Measurements from ENCODE around the gene LSP1. TPM values are rescaled to one million over a fixed set of nuclear protein-coding genes. Genes with fewer than 3 reads are reported as not detected.

The LSP1 gene
- total and polyA plus RNA-seq, 2 of the 4 experiments (the other 2 are of a cell fraction): not detected

DNA sequence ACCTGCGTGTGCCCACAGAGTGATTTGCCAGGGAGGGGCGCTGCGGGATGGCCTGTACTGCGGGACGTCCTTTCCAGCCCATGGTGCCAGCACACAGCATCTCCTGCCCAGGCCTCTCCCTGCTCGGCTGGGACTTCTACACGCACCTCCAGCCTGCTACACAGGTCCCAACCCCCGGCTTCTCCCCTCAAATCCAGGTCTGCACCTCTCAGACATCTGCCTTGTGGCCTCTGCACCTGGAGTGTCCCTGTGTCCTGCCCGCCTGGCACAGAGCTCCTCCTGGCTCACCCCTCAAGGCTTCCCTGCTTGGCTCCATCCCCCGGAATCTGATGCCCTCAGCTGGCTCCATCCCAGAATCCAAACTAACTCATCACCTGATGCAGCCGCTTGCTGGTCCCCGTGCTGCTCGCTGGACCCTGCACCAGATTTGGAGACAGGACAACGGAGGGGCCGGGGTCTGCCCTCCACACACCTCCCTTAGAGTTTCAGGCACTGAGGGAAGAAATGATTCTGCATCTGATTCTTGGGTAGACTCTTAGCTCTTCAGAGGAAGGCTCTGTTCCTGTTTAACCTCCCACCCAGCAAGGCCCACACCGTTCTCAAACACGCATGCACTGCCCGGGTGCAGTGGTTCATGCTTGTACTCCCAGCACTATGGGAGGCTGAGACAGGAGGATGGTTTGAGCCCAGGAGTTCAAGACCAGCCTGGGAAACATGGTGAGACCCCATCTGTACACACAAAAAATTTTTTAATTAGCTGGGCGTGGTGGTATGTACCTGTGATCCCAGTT, 4.0 kb upstream of the LSP1 start:
- in situ Hi-C loops (cut with MboI; ENCODE audit: low sequenced_read_pairs): no loop called here
- CTCF ChIA-PET: interaction anchor here (0.6 to 0.7 kb wide), 2 partner anchors 196 to 352 kb away, joined by 4 to 8 read pairs; no protein-coding TSS in a partner anchor

More for the DNA sequence above, 4.0 kb upstream of the LSP1 start:
- H2AK5ac ChIP-seq (ENCODE audit: low read depth, low read length): no peak overlapping the region
- H4K91ac ChIP-seq (ENCODE audit: insufficient read depth, low read depth, low read length): no peak overlapping the region
- no peak overlapping the region for H3K9ac ChIP-seq (ENCODE audit: low read depth, low read length)
- H4K20me1 ChIP-seq (ENCODE audit: insufficient read depth, low read length): no peaks in the 10 kb centered on the region
- H3K56ac ChIP-seq (ENCODE audit: extremely low read depth, insufficient read depth, low read length): no peak overlapping the region
- DNase-seq: no peak
- 69% methylated on average over 10 of the region's 19 CpGs; no CpG with 5 or more reads in 1 of the 2 experiments for WGBS, 2 experiments (ENCODE audit: extremely low coverage in 2 of 2, insufficient read length in 1 of 2)
- H3K23ac ChIP-seq (ENCODE audit: low read depth, low read length): no peak overlapping the region
- H2BK20ac ChIP-seq (ENCODE audit: low read depth, low read length): no peak overlapping the region
- H3K4me3 ChIP-seq (ENCODE audit: insufficient read depth, low read depth, low read length): no peak overlapping the region
- TF ChIP-seq RAD21 (IDR thresholded peaks at IDR 0.05; ENCODE audit: low read length) (no peak), CEBPB (IDR thresholded peaks at IDR 0.05; ENCODE audit: low read depth, low read length) (no peak), MXI1 (IDR thresholded peaks at IDR 0.05; ENCODE audit: borderline replicate concordance, low read depth, low read length) (no peak), MAFK (IDR thresholded peaks at IDR 0.05; ENCODE audit: low read depth, low read length) (no peak), RCOR1 (IDR thresholded peaks at IDR 0.05; ENCODE audit: insufficient replicate concordance, low read length) (no peak), MAZ (IDR thresholded peaks at IDR 0.05; ENCODE audit: borderline replicate concordance, low read depth, low read length) (no peak), CHD1 (IDR thresholded peaks at IDR 0.05; ENCODE audit: low read depth, low read length) (no peak), FOS (IDR thresholded peaks at IDR 0.05; ENCODE audit: low read depth, low read length) (no peak), BHLHE40 (IDR thresholded peaks at IDR 0.05; ENCODE audit: low read depth, low read length) (no peak), RFX5 (IDR thresholded peaks at IDR 0.05; ENCODE audit: low read depth, low read length) (no peak), SMC3 (IDR thresholded peaks at IDR 0.05; ENCODE audit: low read depth, low read length) (no peak), NFE2L2 (IDR thresholded peaks at IDR 0.05; ENCODE audit: low read depth, low read length) (no peak)
- TF ChIP-seq, protein P1, sequence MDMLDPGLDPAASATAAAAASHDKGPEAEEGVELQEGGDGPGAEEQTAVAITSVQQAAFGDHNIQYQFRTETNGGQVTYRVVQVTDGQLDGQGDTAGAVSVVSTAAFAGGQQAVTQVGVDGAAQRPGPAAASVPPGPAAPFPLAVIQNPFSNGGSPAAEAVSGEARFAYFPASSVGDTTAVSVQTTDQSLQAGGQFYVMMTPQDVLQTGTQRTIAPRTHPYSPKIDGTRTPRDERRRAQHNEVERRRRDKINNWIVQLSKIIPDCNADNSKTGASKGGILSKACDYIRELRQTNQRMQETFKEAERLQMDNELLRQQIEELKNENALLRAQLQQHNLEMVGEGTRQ (IDR thresholded peaks at IDR 0.05; ENCODE audit: low read depth, low read length): no peak
- TF ChIP-seq, protein P2, sequence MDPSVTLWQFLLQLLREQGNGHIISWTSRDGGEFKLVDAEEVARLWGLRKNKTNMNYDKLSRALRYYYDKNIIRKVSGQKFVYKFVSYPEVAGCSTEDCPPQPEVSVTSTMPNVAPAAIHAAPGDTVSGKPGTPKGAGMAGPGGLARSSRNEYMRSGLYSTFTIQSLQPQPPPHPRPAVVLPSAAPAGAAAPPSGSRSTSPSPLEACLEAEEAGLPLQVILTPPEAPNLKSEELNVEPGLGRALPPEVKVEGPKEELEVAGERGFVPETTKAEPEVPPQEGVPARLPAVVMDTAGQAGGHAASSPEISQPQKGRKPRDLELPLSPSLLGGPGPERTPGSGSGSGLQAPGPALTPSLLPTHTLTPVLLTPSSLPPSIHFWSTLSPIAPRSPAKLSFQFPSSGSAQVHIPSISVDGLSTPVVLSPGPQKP (IDR thresholded peaks at IDR 0.05; ENCODE audit: borderline replicate concordance, low read depth, low read length): no peak
- TF ChIP-seq, protein P3, sequence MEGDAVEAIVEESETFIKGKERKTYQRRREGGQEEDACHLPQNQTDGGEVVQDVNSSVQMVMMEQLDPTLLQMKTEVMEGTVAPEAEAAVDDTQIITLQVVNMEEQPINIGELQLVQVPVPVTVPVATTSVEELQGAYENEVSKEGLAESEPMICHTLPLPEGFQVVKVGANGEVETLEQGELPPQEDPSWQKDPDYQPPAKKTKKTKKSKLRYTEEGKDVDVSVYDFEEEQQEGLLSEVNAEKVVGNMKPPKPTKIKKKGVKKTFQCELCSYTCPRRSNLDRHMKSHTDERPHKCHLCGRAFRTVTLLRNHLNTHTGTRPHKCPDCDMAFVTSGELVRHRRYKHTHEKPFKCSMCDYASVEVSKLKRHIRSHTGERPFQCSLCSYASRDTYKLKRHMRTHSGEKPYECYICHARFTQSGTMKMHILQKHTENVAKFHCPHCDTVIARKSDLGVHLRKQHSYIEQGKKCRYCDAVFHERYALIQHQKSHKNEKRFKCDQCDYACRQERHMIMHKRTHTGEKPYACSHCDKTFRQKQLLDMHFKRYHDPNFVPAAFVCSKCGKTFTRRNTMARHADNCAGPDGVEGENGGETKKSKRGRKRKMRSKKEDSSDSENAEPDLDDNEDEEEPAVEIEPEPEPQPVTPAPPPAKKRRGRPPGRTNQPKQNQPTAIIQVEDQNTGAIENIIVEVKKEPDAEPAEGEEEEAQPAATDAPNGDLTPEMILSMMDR (conservative IDR thresholded peaks at IDR 0.05; ENCODE audit: low read depth, low read length): no peak
- POLR2A ChIA-PET (ENCODE audit: unreplicated experiment): no interaction called here
- H3K4me2 ChIP-seq (ENCODE audit: low read depth, low read length): no peak overlapping the region
- ATAC-seq (ENCODE audit: low read depth): no peak
- no peaks in the 10 kb centered on the region for H3K4me1 ChIP-seq (ENCODE audit: control insufficient read depth, insufficient read depth, low read length)
- no peaks in the 10 kb centered on the region for H3K9me1 ChIP-seq (ENCODE audit: insufficient read depth, low read length)
- H3K9me3 ChIP-seq (ENCODE audit: control insufficient read depth, insufficient read depth, low read length): no peaks in the 10 kb centered on the region
- H4K5ac ChIP-seq (ENCODE audit: low read depth, low read length): no peak overlapping the region
- no peak overlapping the region for H2AK9ac ChIP-seq (replicated peaks; ENCODE audit: low read depth, low read length, poor library complexity)
- dilution Hi-C loops (cut with HindIII; ENCODE audit: low sequenced_read_pairs, unreplicated experiment) (no loop called here), intact Hi-C loops (cut with micrococcal nuclease) (no loop called here)
- no peak overlapping the region for H3K4ac ChIP-seq (ENCODE audit: low read depth, low read length)
- H3K79me1 ChIP-seq (ENCODE audit: low read depth in 1 of 2, low read length in 2 of 2): no peaks in the 10 kb centered on the region
- no peak overlapping the region for H3K27ac ChIP-seq (ENCODE audit: insufficient read depth, low read length)
- no TSS peak for BruUV-seq (replicated peaks)
- H2BK5ac ChIP-seq (ENCODE audit: low read depth, low read length, poor library complexity, severe bottlenecking): no peak overlapping the region
- no peak overlapping the region for H2AFZ ChIP-seq (replicated peaks; ENCODE audit: low read length, poor library complexity)
- no peak overlapping the region for H3K18ac ChIP-seq (ENCODE audit: low read depth, low read length)
- no peak overlapping the region for H4K8ac ChIP-seq (ENCODE audit: low read depth in 2 of 2, low read length in 2 of 2)
- no peaks in the 10 kb centered on the region for H3K36me3 ChIP-seq (ENCODE audit: control insufficient read depth, insufficient read depth, low read length)
- H2BK120ac ChIP-seq (ENCODE audit: low read depth, low read length): no peak overlapping the region
- H3K14ac ChIP-seq (replicated peaks; ENCODE audit: low read depth, low read length): no peak overlapping the region
- no peak overlapping the region for H2BK15ac ChIP-seq (ENCODE audit: low read depth, low read length)
- H3K27me3 ChIP-seq (ENCODE audit: control insufficient read depth, insufficient read depth, low read length): peaks cover 51% of the 10 kb centered on the region
